IMR-90 (cell line): ENCODE measurements around the gene TMTC1. TPM values are rescaled to one million over a fixed set of nuclear protein-coding genes. Genes with fewer than 3 reads are reported as not detected.

Experiments used
- ATAC-seq: fragments of 200-7000 bp; cut with Tn5 transposase; 2 replicates; pipeline ENCODE4 v1.9.1; 2020; ENCODE audit warnings: low read depth, mild to moderate bottlenecking, moderate library complexity
- BruUV-seq: library from RNA; stranded (reverse); fragments of 400-500 nt; replicated peaks from 2 replicates; lab custom pipeline; 2021; lab: Mats Ljungman, UMichigan
- CTCF ChIA-PET: fragments of 300-600 bp; formaldehyde crosslinking; extraction: SDS; loops from one replicate; lab custom pipeline; 2021; ENCODE audit warnings: antibody characterized with exemption; lab: Yijun Ruan, JAX
- POLR2A ChIA-PET: fragments of 300-600 bp; sonication (Branson Sonifier 250); formaldehyde crosslinking; loops from one replicate; lab custom pipeline; 2022; ENCODE audit warnings: antibody characterized with exemption; ENCODE audit not compliant: unreplicated experiment; lab: Charles Lee
- DNase-seq: peaks from one replicate; pipeline ENCODE4 v3.0.0; 2013
- H2AFZ ChIP-seq: replicated peaks from 2 replicates; pipeline ENCODE3; 2013; ENCODE audit warnings: low read length, mild to moderate bottlenecking; ENCODE audit not compliant: poor library complexity
- H2AK5ac ChIP-seq: 2 replicates; pipeline ENCODE4 v1.6.1; 2013; ENCODE audit warnings: low read depth, low read length, inconsistent platforms
- H2AK9ac ChIP-seq: replicated peaks from 2 replicates; pipeline ENCODE3; 2013; ENCODE audit warnings: mild to moderate bottlenecking, low read depth, low read length, moderate library complexity; ENCODE audit not compliant: poor library complexity
- H2BK120ac ChIP-seq: 2 replicates; pipeline ENCODE4 v1.6.1; 2013; ENCODE audit warnings: low read depth, low read length, inconsistent platforms
- H2BK15ac ChIP-seq: 3 replicates; pipeline ENCODE4 v1.6.1; 2013; ENCODE audit warnings: low read depth, low read length, inconsistent platforms
- H2BK20ac ChIP-seq: 2 replicates; pipeline ENCODE4 v1.6.1; 2013; ENCODE audit warnings: low read depth, mild to moderate bottlenecking, inconsistent platforms, low read length, moderate library complexity
- H2BK5ac ChIP-seq: 2 replicates; pipeline ENCODE4 v1.6.1; 2013; ENCODE audit warnings: mild to moderate bottlenecking, low read depth, low read length, inconsistent platforms; ENCODE audit not compliant: poor library complexity, severe bottlenecking
- H3K14ac ChIP-seq: replicated peaks from 2 replicates; pipeline ENCODE4 v1.6.1; 2013; ENCODE audit warnings: low read depth, low read length, inconsistent platforms
- H3K18ac ChIP-seq: 2 replicates; pipeline ENCODE4 v1.6.1; 2013; ENCODE audit warnings: low read depth, low read length, control low read depth
- H3K23ac ChIP-seq: 2 replicates; pipeline ENCODE4 v1.6.1; 2013; ENCODE audit warnings: low read depth, low read length, inconsistent platforms
- H3K27ac ChIP-seq: 2 replicates; pipeline ENCODE4 v1.5.1; 2013; ENCODE audit warnings: mild to moderate bottlenecking, control low read depth, low read length; ENCODE audit not compliant: insufficient read depth
- H3K27me3 ChIP-seq: 2 replicates; pipeline ENCODE4 v1.6.1; 2013; ENCODE audit warnings: low read length; ENCODE audit not compliant: control insufficient read depth, insufficient read depth
- H3K36me3 ChIP-seq: 2 replicates; pipeline ENCODE4 v1.6.1; 2013; ENCODE audit warnings: low read length, mixed read lengths; ENCODE audit not compliant: control insufficient read depth, insufficient read depth
- H3K4ac ChIP-seq: 2 replicates; pipeline ENCODE4 v1.6.1; 2013; ENCODE audit warnings: low read depth, low read length, inconsistent platforms
- H3K4me1 ChIP-seq: 2 replicates; pipeline ENCODE4 v1.6.1; 2013; ENCODE audit warnings: low read length, mixed read lengths; ENCODE audit not compliant: control insufficient read depth, insufficient read depth
- H3K4me2 ChIP-seq: 2 replicates; pipeline ENCODE4 v1.6.1; 2013; ENCODE audit warnings: low read depth, mild to moderate bottlenecking, control low read depth, low read length, moderate library complexity
- H3K4me3 ChIP-seq: 2 replicates; pipeline ENCODE4 v1.5.1; 2013; ENCODE audit warnings: low read depth, mild to moderate bottlenecking, control low read depth, low read length, moderate library complexity; ENCODE audit not compliant: insufficient read depth
- H3K56ac ChIP-seq: 2 replicates; pipeline ENCODE4 v1.6.1; 2013; ENCODE audit warnings: low read length, inconsistent platforms; ENCODE audit not compliant: insufficient read depth; ENCODE audit errors: extremely low read depth
- H3K79me1 ChIP-seq, 2 experiments: 2 replicates each; pipeline ENCODE4 v1.6.1; 2013; ENCODE audit warnings: low read length in 2 of 2, inconsistent platforms in 1 of 2, low read depth in 1 of 2
- H3K9ac ChIP-seq: 2 replicates; pipeline ENCODE4 v1.6.1; 2013; ENCODE audit warnings: low read depth, low read length, control low read depth
- H3K9me1 ChIP-seq: 2 replicates; pipeline ENCODE4 v1.6.1; 2013; ENCODE audit warnings: low read length, inconsistent platforms; ENCODE audit not compliant: insufficient read depth
- H3K9me3 ChIP-seq: 2 replicates; pipeline ENCODE4 v1.6.1; 2013; ENCODE audit warnings: low read length; ENCODE audit not compliant: control insufficient read depth, insufficient read depth
- H4K20me1 ChIP-seq: 2 replicates; pipeline ENCODE4 v1.6.1; 2013; ENCODE audit warnings: low read length, inconsistent platforms; ENCODE audit not compliant: insufficient read depth
- H4K5ac ChIP-seq: 2 replicates; pipeline ENCODE4 v1.6.1; 2013; ENCODE audit warnings: mild to moderate bottlenecking, low read depth, low read length, control low read depth
- H4K8ac ChIP-seq, 2 experiments: 2 replicates each; pipeline ENCODE4 v1.6.1; 2013; ENCODE audit warnings: low read depth in 2 of 2, low read length in 2 of 2, control low read depth in 1 of 2, inconsistent platforms in 1 of 2
- H4K91ac ChIP-seq: 2 replicates; pipeline ENCODE4 v1.6.1; 2013; ENCODE audit warnings: low read depth, low read length, inconsistent platforms; ENCODE audit not compliant: insufficient read depth
- CEBPB ChIP-seq: IDR thresholded peaks from 2 replicates; pipeline ENCODE4 v1.6.1; 2012; ENCODE audit warnings: low read depth, low read length, improper control_type of control experiment
- CHD1 ChIP-seq: IDR thresholded peaks from 2 replicates; pipeline ENCODE4 v1.6.1; 2012; ENCODE audit warnings: low read depth, low read length, improper control_type of control experiment
- MAZ ChIP-seq: IDR thresholded peaks from 2 replicates; pipeline ENCODE4 v1.6.1; 2012; ENCODE audit warnings: low read depth, mild to moderate bottlenecking, low read length, improper control_type of control experiment, moderate library complexity, borderline replicate concordance
- MXI1 ChIP-seq: IDR thresholded peaks from 2 replicates; pipeline ENCODE4 v1.6.1; 2012; ENCODE audit warnings: low read depth, mild to moderate bottlenecking, low read length, moderate library complexity, borderline replicate concordance
- NFE2L2 ChIP-seq: fragments of 150-350 bp; IDR thresholded peaks from 2 replicates; pipeline ENCODE4 v1.6.1; 2016; ENCODE audit warnings: low read depth, mild to moderate bottlenecking, low read length
- POLR2A ChIP-seq: IDR thresholded peaks from 2 replicates; pipeline ENCODE4 v1.6.1; 2012; ENCODE audit warnings: mild to moderate bottlenecking, low read depth, low read length
- RAD21 ChIP-seq: IDR thresholded peaks from 2 replicates; pipeline ENCODE4 v1.6.1; 2012; ENCODE audit warnings: low read length, improper control_type of control experiment
- RFX5 ChIP-seq: IDR thresholded peaks from 2 replicates; pipeline ENCODE4 v1.8.0; 2012; ENCODE audit warnings: low read depth, mild to moderate bottlenecking, low read length, moderate library complexity
- WGBS, 2 experiments: methylation state at CpG; one replicate each; pipeline versions ENCODE4 v1.1.5 to v1.1.7; 2013; ENCODE audit warnings: missing lambda C conversion rate in 2 of 2; ENCODE audit not compliant: insufficient read length in 1 of 2; ENCODE audit errors: extremely low coverage in 2 of 2; 5-methylcytosine and 5-hydroxymethylcytosine counted together
- dilution Hi-C: fragments of 300-500 bp; cut with HindIII; formaldehyde crosslinking; loops from one replicate; pipeline ENCODE4 v1.14.3; 2018; ENCODE audit warnings: low sequenced_read_pairs; ENCODE audit not compliant: unreplicated experiment
- in situ Hi-C: fragments of 300-500 bp; cut with MboI; formaldehyde crosslinking; loops from 3 replicates; pipeline ENCODE4 v1.14.3; 2019; ENCODE audit warnings: low sequenced_read_pairs, inconsistent platforms, mixed read lengths
- intact Hi-C: fragments of 100-400 bp; cut with micrococcal nuclease; formaldehyde crosslinking; loops from 2 replicates; pipeline ENCODE4 v1.10.0; 2022
- polyA plus RNA-seq, 3 experiments: library from polyadenylated mRNA; depleted of rRNA; stranded (reverse); fragments of >200 nt; gene quantifications; 2 replicates each; pipeline ENCODE4 v1.2.3, GENCODE V29; 2012; ENCODE audit warnings: low replicate concordance in 1 of 3
- total RNA-seq: library from RNA; depleted of rRNA; stranded (reverse); fragments of >200 nt; gene quantifications from 2 replicates; pipeline ENCODE4 v1.2.3, GENCODE V29; 2012
- TF ChIP-seq, protein P1 (sequence below): conservative IDR thresholded peaks from 2 replicates; pipeline ENCODE4 v1.5.1; 2012; ENCODE audit warnings: mild to moderate bottlenecking, low read depth, low read length, improper control_type of control experiment

The TMTC1 gene
- total and polyA plus RNA-seq, 2 of the 4 experiments (the other 2 are of a cell fraction): 12.5 to 36.4 TPM

DNA sequence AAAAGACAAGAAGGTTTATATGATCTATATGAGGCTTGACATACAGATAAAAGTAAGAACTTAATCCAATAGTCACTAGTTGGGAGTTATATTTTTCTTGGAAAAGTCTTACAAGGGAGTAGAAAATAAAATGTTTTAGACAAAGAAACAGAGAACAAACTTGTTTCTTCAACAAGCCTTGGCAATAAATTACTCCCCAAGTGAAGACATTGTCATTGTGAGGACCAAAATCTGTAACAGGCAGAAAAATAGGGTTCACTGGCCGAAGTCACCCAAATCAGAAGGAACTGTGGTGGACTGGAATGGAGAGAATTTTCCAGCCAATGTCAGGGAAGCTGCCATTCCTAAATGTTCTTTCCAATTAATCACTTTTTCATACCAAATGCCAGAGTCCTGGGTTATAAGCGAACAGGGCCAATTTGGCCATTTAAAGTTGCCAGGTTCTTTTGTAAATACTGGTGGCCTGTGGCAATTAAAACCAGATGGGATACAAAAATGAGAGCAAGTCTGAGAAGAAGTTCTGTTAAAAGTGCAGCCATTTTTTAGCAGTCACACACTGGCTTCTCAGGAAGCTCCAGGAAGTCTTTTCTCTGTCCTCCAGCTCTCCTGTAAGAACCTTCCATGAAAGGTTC is 168.9 kb downstream of the TMTC1 start:
- Histone ChIP-seq H2BK20ac (no peak overlapping the region), H3K79me1 (peaks cover 0 to 4% of the 10 kb centered on the region in 2 experiments; a peak in 3 of 4 replicates), H3K4me3 (no peak overlapping the region), H2AFZ (no peak overlapping the region), H3K14ac (no peak overlapping the region), H2BK5ac (no peak overlapping the region), H3K27me3 (no peaks in the 10 kb centered on the region), H4K8ac (no peak overlapping the region), H3K9me3 (no peaks in the 10 kb centered on the region), H3K4ac (no peak overlapping the region), H3K36me3 (peaks cover 9% of the 10 kb centered on the region; the same call in 1 of the 2 replicates), H4K91ac (no peak overlapping the region), H3K27ac (no peak overlapping the region), H3K9me1 (peaks cover 7% of the 10 kb centered on the region; the same call in 1 of the 2 replicates), H3K9ac (no peak overlapping the region), H2AK5ac (no peak overlapping the region), H3K4me2 (no peak overlapping the region), H2AK9ac (no peak overlapping the region), H4K5ac (no peak overlapping the region; the same call in 1 of the 2 replicates), H2BK15ac (no peak overlapping the region), H3K4me1 (peaks cover 16% of the 10 kb centered on the region), H3K18ac (no peak overlapping the region; the same call in 1 of the 2 replicates), H3K23ac (no peak overlapping the region), H3K56ac (no peak overlapping the region), H2BK120ac (no peak overlapping the region), H4K20me1 (no peaks in the 10 kb centered on the region)
- WGBS, 2 experiments: no CpG with 5 or more reads among the region's 2 CpGs
- ATAC-seq (no peak), DNase-seq (no peak)
- intact Hi-C loops (no loop called here), dilution Hi-C loops (no loop called here), in situ Hi-C loops (no loop called here)
- POLR2A ChIA-PET: no interaction called here
- TF ChIP-seq NFE2L2 (no peak), POLR2A (no peak), MAZ (no peak), MXI1 (no peak), CEBPB (no peak), CHD1 (no peak), RFX5 (no peak), RAD21 (no peak)
- TF ChIP-seq, protein P1, sequence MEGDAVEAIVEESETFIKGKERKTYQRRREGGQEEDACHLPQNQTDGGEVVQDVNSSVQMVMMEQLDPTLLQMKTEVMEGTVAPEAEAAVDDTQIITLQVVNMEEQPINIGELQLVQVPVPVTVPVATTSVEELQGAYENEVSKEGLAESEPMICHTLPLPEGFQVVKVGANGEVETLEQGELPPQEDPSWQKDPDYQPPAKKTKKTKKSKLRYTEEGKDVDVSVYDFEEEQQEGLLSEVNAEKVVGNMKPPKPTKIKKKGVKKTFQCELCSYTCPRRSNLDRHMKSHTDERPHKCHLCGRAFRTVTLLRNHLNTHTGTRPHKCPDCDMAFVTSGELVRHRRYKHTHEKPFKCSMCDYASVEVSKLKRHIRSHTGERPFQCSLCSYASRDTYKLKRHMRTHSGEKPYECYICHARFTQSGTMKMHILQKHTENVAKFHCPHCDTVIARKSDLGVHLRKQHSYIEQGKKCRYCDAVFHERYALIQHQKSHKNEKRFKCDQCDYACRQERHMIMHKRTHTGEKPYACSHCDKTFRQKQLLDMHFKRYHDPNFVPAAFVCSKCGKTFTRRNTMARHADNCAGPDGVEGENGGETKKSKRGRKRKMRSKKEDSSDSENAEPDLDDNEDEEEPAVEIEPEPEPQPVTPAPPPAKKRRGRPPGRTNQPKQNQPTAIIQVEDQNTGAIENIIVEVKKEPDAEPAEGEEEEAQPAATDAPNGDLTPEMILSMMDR: no peak
- no TSS peak for BruUV-seq
- CTCF ChIA-PET: no interaction called here
